ENCODE results near the gene GRIN3A. TPM values are rescaled to one million over a fixed set of nuclear protein-coding genes. Genes with fewer than 3 reads are reported as not detected.

Gene GRIN3A
- total RNA-seq, 2 donors from 2014 or later = under 0.01 TPM; not detected in 1

DNA sequence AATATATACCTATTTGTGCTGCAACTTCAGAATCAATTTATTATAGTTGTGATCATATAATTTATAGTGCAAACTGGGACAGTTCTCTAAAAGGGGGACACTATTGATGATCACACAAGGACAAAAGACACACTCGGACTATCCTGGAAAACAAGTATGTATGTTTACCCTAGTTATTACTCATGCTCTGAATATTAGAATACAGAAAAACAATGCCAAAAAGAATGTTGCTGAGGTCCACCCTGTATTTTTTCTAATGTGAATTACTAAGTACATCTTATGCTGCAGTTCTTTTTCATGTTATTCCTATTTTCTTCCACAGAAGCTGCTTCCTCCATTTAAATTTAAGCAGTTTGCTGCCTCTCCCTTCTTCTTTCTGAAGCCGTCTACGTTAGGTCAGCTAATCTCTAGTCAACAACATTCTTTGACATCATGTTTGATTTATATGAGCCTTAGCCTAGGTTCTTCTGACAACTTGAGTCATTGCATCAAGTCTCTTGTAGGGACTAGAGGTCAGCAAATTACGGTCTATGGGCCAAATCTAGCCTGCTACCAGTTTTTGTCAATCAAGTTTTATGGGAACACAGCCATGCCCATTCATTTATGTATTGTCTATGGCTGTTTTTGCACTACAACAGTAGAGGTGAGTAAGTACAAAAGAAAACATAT, 103.6 kb downstream of the GRIN3A start:
- no peak for DNase-seq
- no peaks in the 10 kb centered on the region for H3K9me3 ChIP-seq
- H3K27ac ChIP-seq = no peak overlapping the region
- intact Hi-C loops (cut with DNase I) = no loop called here
- no peak overlapping the region for H3K4me3 ChIP-seq
- no peaks in the 10 kb centered on the region for H3K27me3 ChIP-seq
- ATAC-seq = no peak
- no peaks in the 10 kb centered on the region for H3K36me3 ChIP-seq (replicated peaks in 1 of 2; ENCODE audit: insufficient read depth in 1 of 2, low read depth in 2 of 2)
- WGBS, 2 donors = 58 to 71% methylated on average over 4 of the region's 4 CpGs
- H3K4me1 ChIP-seq = peaks cover 23% of the 10 kb centered on the region
- TF ChIP-seq POLR2A (IDR thresholded peaks at IDR 0.05) = no peak
- TF ChIP-seq, protein P1, sequence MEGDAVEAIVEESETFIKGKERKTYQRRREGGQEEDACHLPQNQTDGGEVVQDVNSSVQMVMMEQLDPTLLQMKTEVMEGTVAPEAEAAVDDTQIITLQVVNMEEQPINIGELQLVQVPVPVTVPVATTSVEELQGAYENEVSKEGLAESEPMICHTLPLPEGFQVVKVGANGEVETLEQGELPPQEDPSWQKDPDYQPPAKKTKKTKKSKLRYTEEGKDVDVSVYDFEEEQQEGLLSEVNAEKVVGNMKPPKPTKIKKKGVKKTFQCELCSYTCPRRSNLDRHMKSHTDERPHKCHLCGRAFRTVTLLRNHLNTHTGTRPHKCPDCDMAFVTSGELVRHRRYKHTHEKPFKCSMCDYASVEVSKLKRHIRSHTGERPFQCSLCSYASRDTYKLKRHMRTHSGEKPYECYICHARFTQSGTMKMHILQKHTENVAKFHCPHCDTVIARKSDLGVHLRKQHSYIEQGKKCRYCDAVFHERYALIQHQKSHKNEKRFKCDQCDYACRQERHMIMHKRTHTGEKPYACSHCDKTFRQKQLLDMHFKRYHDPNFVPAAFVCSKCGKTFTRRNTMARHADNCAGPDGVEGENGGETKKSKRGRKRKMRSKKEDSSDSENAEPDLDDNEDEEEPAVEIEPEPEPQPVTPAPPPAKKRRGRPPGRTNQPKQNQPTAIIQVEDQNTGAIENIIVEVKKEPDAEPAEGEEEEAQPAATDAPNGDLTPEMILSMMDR (IDR thresholded peaks at IDR 0.05) = no peak

DNA sequence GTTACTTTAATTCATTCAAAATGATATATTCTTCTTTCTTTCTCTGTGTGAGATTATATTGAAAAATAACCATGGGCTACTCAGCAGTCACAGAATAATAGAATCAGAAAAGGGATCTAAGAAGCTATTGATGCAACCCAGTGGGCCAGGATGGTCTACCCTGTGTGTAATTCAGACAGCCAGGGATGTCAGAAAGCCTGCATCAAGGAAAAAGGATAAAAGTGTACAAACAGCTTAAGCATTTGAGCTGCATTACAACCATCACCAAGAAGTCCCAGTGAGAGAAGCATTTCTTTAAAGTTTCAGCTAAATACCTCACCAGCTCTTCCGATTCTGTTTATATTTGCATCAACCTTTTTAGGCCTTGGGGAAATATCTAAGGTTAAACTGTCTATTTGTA, 105.8 kb downstream of the GRIN3A start:
- TF ChIP-seq, protein P1 (IDR thresholded peaks at IDR 0.05) = no peak
- TF ChIP-seq POLR2A (IDR thresholded peaks at IDR 0.05) = no peak
- Histone ChIP-seq H3K27me3 (no peaks in the 10 kb centered on the region), H3K27ac (no peak overlapping the region), H3K9me3 (no peaks in the 10 kb centered on the region), H3K4me1 (peaks cover 6% of the 10 kb centered on the region), H3K4me3 (no peak overlapping the region), H3K36me3 (replicated peaks in 1 of 2; ENCODE audit: insufficient read depth in 1 of 2, low read depth in 2 of 2) (no peaks in the 10 kb centered on the region)
- ATAC-seq (no peak), DNase-seq (no peak)
- intact Hi-C loops (cut with DNase I) = no loop called here
- WGBS, 2 donors = 94 to 100% methylated on average over 1 of the region's 1 CpG

DNA sequence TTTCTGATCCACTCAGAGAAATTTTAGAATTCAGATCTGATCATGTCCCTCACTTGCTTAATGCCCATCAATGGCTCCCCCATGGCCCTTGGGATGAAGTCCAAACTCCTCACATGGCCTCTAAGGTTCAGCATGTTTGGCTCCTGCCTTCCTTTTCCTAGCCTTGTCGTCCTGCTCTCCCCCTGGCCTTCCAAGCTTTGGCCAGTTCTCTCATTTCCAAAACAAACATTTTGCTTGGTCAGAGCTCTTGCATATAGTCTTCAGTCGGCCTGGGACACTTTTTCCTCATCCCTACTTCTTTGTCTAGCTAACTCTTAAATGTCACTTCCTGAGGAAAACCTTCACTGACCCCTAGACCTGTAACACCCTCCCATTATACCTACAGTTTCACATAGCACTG, 106.6 kb downstream of the GRIN3A start:
- Histone ChIP-seq H3K36me3 (replicated peaks in 1 of 2; ENCODE audit: insufficient read depth in 1 of 2, low read depth in 2 of 2) (no peaks in the 10 kb centered on the region), H3K9me3 (no peaks in the 10 kb centered on the region), H3K27ac (no peak overlapping the region), H3K27me3 (no peaks in the 10 kb centered on the region), H3K4me3 (no peak overlapping the region), H3K4me1 (peaks cover 6% of the 10 kb centered on the region)
- ATAC-seq (no peak), DNase-seq (no peak)
- WGBS, 2 donors = 36 to 48% methylated on average over 2 of the region's 2 CpGs
- intact Hi-C loops (cut with DNase I) = no loop called here
- no peak for TF ChIP-seq POLR2A (IDR thresholded peaks at IDR 0.05)
- TF ChIP-seq, protein P1 (IDR thresholded peaks at IDR 0.05) = no peak

DNA sequence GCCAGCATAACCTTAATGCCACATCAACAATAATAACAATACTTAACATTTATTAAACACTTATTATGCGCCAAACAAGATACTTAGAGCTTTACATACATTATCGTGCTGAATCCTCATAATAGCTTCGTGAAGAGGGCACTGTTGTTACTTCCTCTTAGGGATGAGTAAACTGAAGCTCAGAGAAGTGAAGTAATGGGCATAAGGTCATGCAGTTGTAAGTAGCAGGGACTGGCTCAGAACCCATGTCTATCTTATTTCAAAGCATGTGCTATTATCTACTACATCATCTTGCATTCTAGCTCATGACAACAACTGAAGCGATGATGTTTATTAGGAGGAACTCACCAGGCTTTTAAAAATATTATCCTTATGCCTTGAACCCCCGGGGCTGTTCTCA, 108.8 kb downstream of the GRIN3A start:
- 79 to 85% methylated on average over 5 of the region's 5 CpGs for WGBS, 2 donors

More for the DNA sequence above, 108.8 kb downstream of the GRIN3A start:
- peaks cover 6% of the 10 kb centered on the region for H3K4me1 ChIP-seq
- intact Hi-C loops (cut with DNase I) = no loop called here
- TF ChIP-seq, protein P1 (IDR thresholded peaks at IDR 0.05) = no peak
- no peak for TF ChIP-seq POLR2A (IDR thresholded peaks at IDR 0.05)
- ATAC-seq (no peak), DNase-seq (no peak)
- no peaks in the 10 kb centered on the region for H3K9me3 ChIP-seq
- no peaks in the 10 kb centered on the region for H3K36me3 ChIP-seq (replicated peaks in 1 of 2; ENCODE audit: insufficient read depth in 1 of 2, low read depth in 2 of 2)
- no peak overlapping the region for H3K27ac ChIP-seq
- no peak overlapping the region for H3K4me3 ChIP-seq
- no peaks in the 10 kb centered on the region for H3K27me3 ChIP-seq

Data from body of pancreas (tissue), 4 donors.